K562 (cell line): Measurements from ENCODE around the gene CCDC159. TPM values are rescaled to one million over a fixed set of nuclear protein-coding genes. Genes with fewer than 3 reads are reported as not detected.
A peak's percentile ranks its signal among the peaks of the same experiment; 100 is the strongest.

ENCODE experiments used
- ATAC-seq: fragments of 200-7000 bp; cut with Tn5 transposase; 3 replicates; pipeline ENCODE4 v1.9.1; 2020; ENCODE audit warnings: moderate library complexity
- BruUV-seq: library from RNA; stranded (reverse); fragments of 400-500 nt; replicated peaks from 2 replicates; lab custom pipeline; 2021; lab: Mats Ljungman, UMichigan
- CTCF ChIA-PET: fragments of 300-600 bp; formaldehyde crosslinking; extraction: SDS; loops from one replicate; lab custom pipeline; 2021; ENCODE audit warnings: low intra/inter-chr PET ratio; lab: Yijun Ruan, JAX
- POLR2A ChIA-PET: fragments of 300-600, 350-650 bp; sonication (Branson Sonifier 250); formaldehyde crosslinking; extraction: SDS; loops from one replicate; lab custom pipeline; 2021; ENCODE audit warnings: antibody characterized with exemption, inconsistent platforms; lab: Yijun Ruan, JAX
- DNase-seq, 4 experiments: peaks; one replicate each; pipeline versions ENCODE4 v3.0.0 to v3.0.0-alpha.2; 2011 to 2018; ENCODE audit warnings: low spot score in 3 of 4, mixed read lengths in 3 of 4; ENCODE audit errors: extremely low read depth in 1 of 4
- FAIRE-seq: peaks from 2 replicates; lab custom pipeline; 2011; peaks lifted over from hg19 to GRCh38; lab: Jason Lieb, UNC
- H2AFZ ChIP-seq: 2 replicates; pipeline ENCODE4 v1.6.0; 2011; ENCODE audit warnings: low read depth, low read length, control low read depth, inconsistent platforms
- H3K27ac ChIP-seq: fragments of 200-600 bp; 3 replicates; pipeline ENCODE4 v1.8.0; 2011; ENCODE audit warnings: low read depth, mild to moderate bottlenecking, control low read depth, inconsistent platforms, low read length, moderate library complexity, mixed read lengths; ENCODE audit errors: extremely low read depth
- H3K27me3 ChIP-seq, 2 experiments: fragments of 300-600 bp in 1 of 2; 2 replicates in 1 of 2; 3 replicates in 1 of 2; pipeline versions ENCODE4 v1.6.0 to v1.8.0; 2011; ENCODE audit warnings: inconsistent platforms in 2 of 2, low read length in 2 of 2, mild to moderate bottlenecking in 1 of 2, mixed read lengths in 1 of 2, moderate library complexity in 1 of 2; ENCODE audit not compliant: control insufficient read depth in 2 of 2, insufficient read depth in 2 of 2
- H3K36me3 ChIP-seq: fragments of 300-600 bp; 3 replicates; pipeline ENCODE4 v1.8.0; 2011; ENCODE audit warnings: mild to moderate bottlenecking, low read length, inconsistent platforms; ENCODE audit not compliant: control insufficient read depth, insufficient read depth
- H3K4me1 ChIP-seq, 2 experiments: fragments of 200-600 bp in 1 of 2; replicated peaks in 1 of 2; 2 replicates in 1 of 2; 3 replicates in 1 of 2; pipeline versions ENCODE4 v1.5.1 to v1.8.0; 2011; ENCODE audit warnings: inconsistent platforms in 2 of 2, low read length in 2 of 2, mild to moderate bottlenecking in 1 of 2, mixed read lengths in 1 of 2, moderate library complexity in 1 of 2; ENCODE audit not compliant: control insufficient read depth in 2 of 2, insufficient read depth in 2 of 2
- H3K4me2 ChIP-seq: 2 replicates; pipeline ENCODE4 v1.6.1; 2011; ENCODE audit warnings: low read length, control low read depth, inconsistent platforms, mixed read lengths; ENCODE audit not compliant: insufficient read depth
- H3K4me3 ChIP-seq: fragments of 200-600 bp; sonication (generic), shearing (Covaris generic); 2 replicates; pipeline ENCODE4 v1.5.1; 2016; ENCODE audit warnings: control low read depth, inconsistent platforms
- H3K79me2 ChIP-seq: fragments of 200-600 bp; 3 replicates; pipeline ENCODE4 v1.8.0; 2011; ENCODE audit warnings: low read length, inconsistent platforms; ENCODE audit not compliant: control insufficient read depth, insufficient read depth
- H3K9ac ChIP-seq, 2 experiments: 2 replicates each; pipeline versions ENCODE4 v1.6.0 to v1.6.1; 2011; ENCODE audit warnings: low read depth in 2 of 2, low read length in 2 of 2, control low read depth in 1 of 2, inconsistent platforms in 1 of 2, mild to moderate bottlenecking in 1 of 2, mixed read lengths in 1 of 2; ENCODE audit not compliant: insufficient read depth in 1 of 2
- H3K9me1 ChIP-seq: one replicate; pipeline ENCODE4 v1.6.0; 2011; ENCODE audit warnings: inconsistent platforms, mild to moderate bottlenecking, low read length, moderate library complexity; ENCODE audit not compliant: control insufficient read depth, insufficient read depth
- H3K9me3 ChIP-seq: replicated peaks from 2 replicates; pipeline ENCODE4 v1.5.1; 2011; ENCODE audit warnings: low read depth, low read length, inconsistent platforms; ENCODE audit not compliant: control insufficient read depth, insufficient read depth
- H4K20me1 ChIP-seq: replicated peaks from 2 replicates; pipeline ENCODE4 v1.6.1; 2011; ENCODE audit warnings: low read length, inconsistent platforms, mixed read lengths; ENCODE audit not compliant: control insufficient read depth, insufficient read depth
- MEF2A ChIP-seq: IDR thresholded peaks from 2 replicates; pipeline ENCODE4 v1.6.1; 2011; ENCODE audit warnings: low read depth, mild to moderate bottlenecking, low read length, moderate library complexity; ENCODE audit not compliant: control insufficient read depth
- NR2C2 ChIP-seq, 2 experiments: fragments of 200-800 bp in 1 of 2; sonication (Bioruptor generic) in 1 of 2; sonication (generic) in 1 of 2; formaldehyde crosslinking in 1 of 2; IDR thresholded peaks; 2 replicates each; pipeline versions ENCODE4 v1.6.1 to v1.8.0; 2016 to 2022; ENCODE audit warnings: mild to moderate bottlenecking in 1 of 2, missing compliant biosample characterization in 1 of 2, missing genetic modification characterization in 1 of 2, missing genetic modification reagents in 1 of 2
- WGBS: fragments of 100-300 bp; shearing (Covaris generic); methylation state at CpG from one replicate; pipeline ENCODE4 v1.1.6; 2016; ENCODE audit warnings: low coverage, mixed read lengths; ENCODE audit not compliant: insufficient coverage; ENCODE audit errors: missing lambda C conversion rate; 5-methylcytosine and 5-hydroxymethylcytosine counted together
- in situ Hi-C: fragments of 300-500 bp; cut with MboI; formaldehyde crosslinking; loops from 4 replicates; pipeline ENCODE4 v1.15.0; 2018; ENCODE audit warnings: inconsistent platforms, mixed read lengths
- intact Hi-C: fragments of 100-400 bp; cut with micrococcal nuclease; formaldehyde crosslinking; loops from 2 replicates; pipeline ENCODE4 v1.14.2; 2022
- polyA plus RNA-seq, 8 experiments: library from polyadenylated mRNA; depleted of rRNA in 4 of 8; stranded (reverse) in 5 of 8; unstranded in 3 of 8; fragments of >200 nt; fragmentation: Nextera tagmentation in 2 of 8; fragmentation: Illumina TruSeq in 1 of 8; extraction: Ambion mirVana in 2 of 8; extraction: Trizol in 1 of 8; gene quantifications; 2 replicates each; pipeline versions ENCODE4 v1.2.1 to v1.2.3, GENCODE V29; 2011 to 2014; ENCODE audit warnings: inconsistent platforms in 1 of 8, missing spikeins in 1 of 8
- total RNA-seq, 7 experiments: library from RNA; depleted of rRNA in 6 of 7; stranded (reverse); fragments of >200 nt in 6 of 7; fragmentation: Illumina TruSeq in 2 of 7; extraction: Trizol in 2 of 7; gene quantifications; 2 replicates each; pipeline versions ENCODE4 v1.2.1 to v1.2.3, GENCODE V29; 2011 to 2021; ENCODE audit warnings: low replicate concordance in 1 of 7
- TF ChIP-seq, protein P1 (sequence below), 2 experiments: fragments of 450-650 bp in 1 of 2; sonication (generic) in 1 of 2; formaldehyde crosslinking in 1 of 2; IDR thresholded peaks; 2 replicates each; pipeline versions ENCODE4 v1.7.1 to v1.9.0; 2016 to 2022; ENCODE audit warnings: inconsistent platforms in 1 of 2, mild to moderate bottlenecking in 1 of 2, missing genetic modification reagents in 1 of 2
- TF ChIP-seq, protein P2 (sequence below): fragments of 250-450 bp; sonication (Bioruptor Pico); IDR thresholded peaks from 2 replicates; pipeline ENCODE4 v1.6.1; 2021; ENCODE audit warnings: mild to moderate bottlenecking
- TF ChIP-seq, protein P3 (sequence below): sonication (generic); formaldehyde crosslinking; IDR thresholded peaks from 2 replicates; pipeline ENCODE4 v1.8.1; 2023; ENCODE audit warnings: mild to moderate bottlenecking, missing genetic modification reagents

Gene CCDC159
- total and polyA plus RNA-seq, 9 of the 15 experiments (the other 6 are each of a cell fraction or from before 2014, with no cell fraction given), result 0.68 to 10.1 (median 4.7) TPM

DNA sequence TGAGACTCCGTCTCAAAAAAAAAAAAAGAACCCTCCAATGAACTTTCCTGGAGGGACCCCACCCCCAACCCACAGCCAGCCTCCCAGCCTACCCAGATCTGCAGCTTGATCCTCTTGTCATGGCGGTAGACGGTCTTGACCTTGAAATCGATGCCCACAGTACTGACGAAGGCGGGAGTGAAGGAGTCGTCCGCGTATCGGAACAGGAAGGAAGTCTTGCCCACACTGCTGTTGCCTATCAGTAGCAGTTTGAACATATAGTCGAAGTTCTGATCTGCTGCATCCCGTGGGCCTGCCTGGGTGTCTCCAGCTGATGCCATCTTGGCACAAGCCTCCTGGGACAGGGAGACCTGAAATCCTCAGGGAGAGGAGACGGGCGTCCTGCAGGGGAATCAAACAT, 9.2 kb upstream of the CCDC159 start:
- H3K79me2 ChIP-seq, result no peaks in the 10 kb centered on the region
- H4K20me1 ChIP-seq, result no peaks in the 10 kb centered on the region
- no peaks in the 10 kb centered on the region for H3K9me1 ChIP-seq
- no peak overlapping the region for H2AFZ ChIP-seq
- H3K27ac ChIP-seq, result no peak overlapping the region
- in situ Hi-C loops (no loop called here), intact Hi-C loops (no loop called here)
- H3K36me3 ChIP-seq, result no peaks in the 10 kb centered on the region
- H3K27me3 ChIP-seq, result no peaks in the 10 kb centered on the region
- no TSS peak for BruUV-seq
- H3K9me3 ChIP-seq, result peaks cover 5% of the 10 kb centered on the region; the same call in 1 of the 2 replicates
- no peak overlapping the region for H3K4me2 ChIP-seq
- 63% methylated on average over 13 of the region's 14 CpGs for WGBS
- FAIRE-seq (no peak), ATAC-seq (no peak), DNase-seq (no peak)
- ChIA-PET POLR2A (interaction anchor here (1.5 kb wide), 1 partner anchor 9 kb away, joined by 4 read pairs; the partner anchor contains the start of genes CCDC159 and TMEM205), CTCF (no interaction called here)
- H3K9ac ChIP-seq, result peak overlapping the region in 1 of 2 experiments; percentile 26; a peak in 2 of 4 replicates
- no peak overlapping the region for H3K4me3 ChIP-seq
- H3K4me1 ChIP-seq, result peaks cover 3 to 21% of the 10 kb centered on the region in 2 experiments; a peak in 3 of 5 replicates
- TF ChIP-seq, protein P1, sequence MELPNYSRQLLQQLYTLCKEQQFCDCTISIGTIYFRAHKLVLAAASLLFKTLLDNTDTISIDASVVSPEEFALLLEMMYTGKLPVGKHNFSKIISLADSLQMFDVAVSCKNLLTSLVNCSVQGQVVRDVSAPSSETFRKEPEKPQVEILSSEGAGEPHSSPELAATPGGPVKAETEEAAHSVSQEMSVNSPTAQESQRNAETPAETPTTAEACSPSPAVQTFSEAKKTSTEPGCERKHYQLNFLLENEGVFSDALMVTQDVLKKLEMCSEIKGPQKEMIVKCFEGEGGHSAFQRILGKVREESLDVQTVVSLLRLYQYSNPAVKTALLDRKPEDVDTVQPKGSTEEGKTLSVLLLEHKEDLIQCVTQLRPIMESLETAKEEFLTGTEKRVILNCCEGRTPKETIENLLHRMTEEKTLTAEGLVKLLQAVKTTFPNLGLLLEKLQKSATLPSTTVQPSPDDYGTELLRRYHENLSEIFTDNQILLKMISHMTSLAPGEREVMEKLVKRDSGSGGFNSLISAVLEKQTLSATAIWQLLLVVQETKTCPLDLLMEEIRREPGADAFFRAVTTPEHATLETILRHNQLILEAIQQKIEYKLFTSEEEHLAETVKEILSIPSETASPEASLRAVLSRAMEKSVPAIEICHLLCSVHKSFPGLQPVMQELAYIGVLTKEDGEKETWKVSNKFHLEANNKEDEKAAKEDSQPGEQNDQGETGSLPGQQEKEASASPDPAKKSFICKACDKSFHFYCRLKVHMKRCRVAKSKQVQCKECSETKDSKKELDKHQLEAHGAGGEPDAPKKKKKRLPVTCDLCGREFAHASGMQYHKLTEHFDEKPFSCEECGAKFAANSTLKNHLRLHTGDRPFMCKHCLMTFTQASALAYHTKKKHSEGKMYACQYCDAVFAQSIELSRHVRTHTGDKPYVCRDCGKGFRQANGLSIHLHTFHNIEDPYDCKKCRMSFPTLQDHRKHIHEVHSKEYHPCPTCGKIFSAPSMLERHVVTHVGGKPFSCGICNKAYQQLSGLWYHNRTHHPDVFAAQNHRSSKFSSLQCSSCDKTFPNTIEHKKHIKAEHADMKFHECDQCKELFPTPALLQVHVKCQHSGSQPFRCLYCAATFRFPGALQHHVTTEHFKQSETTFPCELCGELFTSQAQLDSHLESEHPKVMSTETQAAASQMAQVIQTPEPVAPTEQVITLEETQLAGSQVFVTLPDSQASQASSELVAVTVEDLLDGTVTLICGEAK (IDR thresholded peaks at IDR 0.05), result no peak
- TF ChIP-seq, protein P1 (CRISPR knock-in tag; IDR thresholded peaks at IDR 0.05), result no peak
- no peak for TF ChIP-seq MEF2A
- TF ChIP-seq, protein P2, sequence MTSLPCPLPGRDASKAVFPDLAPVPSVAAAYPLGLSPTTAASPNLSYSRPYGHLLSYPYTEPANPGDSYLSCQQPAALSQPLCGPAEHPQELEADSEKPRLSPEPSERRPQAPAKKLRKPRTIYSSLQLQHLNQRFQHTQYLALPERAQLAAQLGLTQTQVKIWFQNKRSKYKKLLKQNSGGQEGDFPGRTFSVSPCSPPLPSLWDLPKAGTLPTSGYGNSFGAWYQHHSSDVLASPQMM (CRISPR knock-in tag), result no peak
- no peak for TF ChIP-seq NR2C2 (CRISPR knock-in tag; IDR thresholded peaks at IDR 0.05)
- TF ChIP-seq NR2C2 (tag; IDR thresholded peaks at IDR 0.05), result no peak
- TF ChIP-seq, protein P3, sequence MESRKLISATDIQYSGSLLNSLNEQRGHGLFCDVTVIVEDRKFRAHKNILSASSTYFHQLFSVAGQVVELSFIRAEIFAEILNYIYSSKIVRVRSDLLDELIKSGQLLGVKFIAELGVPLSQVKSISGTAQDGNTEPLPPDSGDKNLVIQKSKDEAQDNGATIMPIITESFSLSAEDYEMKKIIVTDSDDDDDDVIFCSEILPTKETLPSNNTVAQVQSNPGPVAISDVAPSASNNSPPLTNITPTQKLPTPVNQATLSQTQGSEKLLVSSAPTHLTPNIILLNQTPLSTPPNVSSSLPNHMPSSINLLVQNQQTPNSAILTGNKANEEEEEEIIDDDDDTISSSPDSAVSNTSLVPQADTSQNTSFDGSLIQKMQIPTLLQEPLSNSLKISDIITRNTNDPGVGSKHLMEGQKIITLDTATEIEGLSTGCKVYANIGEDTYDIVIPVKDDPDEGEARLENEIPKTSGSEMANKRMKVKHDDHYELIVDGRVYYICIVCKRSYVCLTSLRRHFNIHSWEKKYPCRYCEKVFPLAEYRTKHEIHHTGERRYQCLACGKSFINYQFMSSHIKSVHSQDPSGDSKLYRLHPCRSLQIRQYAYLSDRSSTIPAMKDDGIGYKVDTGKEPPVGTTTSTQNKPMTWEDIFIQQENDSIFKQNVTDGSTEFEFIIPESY, result no peak; the same call in 1 of the 2 replicates
